ENCODE data around the gene ANTXRL.
"Not testable (repeated sequence)": the region's sequence is repeated elsewhere in the genome, so short reads cannot be mapped to it uniquely, and the experiment has no call there.

ANTXRL gene

DNA sequence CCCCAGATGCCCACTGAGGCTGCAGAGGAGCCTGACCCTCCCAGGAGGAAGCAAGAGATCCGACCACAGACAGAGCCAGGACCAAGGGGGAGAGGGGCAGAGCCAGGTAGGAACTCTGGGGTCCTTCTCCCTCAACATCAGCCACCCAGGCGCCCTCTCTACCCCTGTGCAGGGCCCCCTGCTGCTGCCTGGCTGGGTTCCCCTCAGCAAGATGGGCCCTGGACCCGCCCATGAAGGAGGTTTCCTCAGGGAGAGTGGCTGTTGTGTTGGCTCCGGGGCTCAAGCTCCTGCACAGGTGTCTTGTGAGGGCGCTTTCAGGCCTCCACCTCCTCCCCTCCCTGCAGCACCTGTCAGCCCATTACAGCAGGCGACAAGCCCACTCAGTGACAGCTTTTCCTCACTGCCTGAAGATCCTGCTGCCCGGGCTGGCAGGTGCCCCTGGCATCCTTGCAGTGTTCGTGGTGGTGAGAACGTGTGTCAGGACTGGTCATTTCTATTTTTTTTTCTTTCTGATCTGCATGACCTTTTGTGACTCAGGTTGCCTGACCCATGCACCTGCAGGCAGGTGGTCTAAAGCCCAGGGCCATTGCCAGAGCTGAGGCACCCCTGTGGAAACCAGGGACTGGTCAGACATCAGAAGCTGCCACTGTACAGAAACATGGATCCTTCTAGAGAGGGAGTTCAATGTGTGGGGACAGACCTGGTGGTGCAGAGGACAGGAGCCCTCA is 37.0 kb upstream of the ANTXRL start:
- H3K36me3 ChIP-seq (ENCODE audit: control insufficient read depth, insufficient read depth, low read length, severe bottlenecking); DNase-seq (ENCODE audit: low read depth); H3K9ac ChIP-seq (ENCODE audit: low read length); H3K4me1 ChIP-seq (ENCODE audit: control insufficient read depth, insufficient read depth, low read length); H3K9me3 ChIP-seq (ENCODE audit: control insufficient read depth, low read length); H3K4me3 ChIP-seq (ENCODE audit: low read length): not testable (repeated sequence)
- H3K27me3 ChIP-seq (replicated peaks; ENCODE audit: control insufficient read depth, insufficient read depth, low read length), result peaks cover 29% of the 10 kb centered on the region

DNA sequence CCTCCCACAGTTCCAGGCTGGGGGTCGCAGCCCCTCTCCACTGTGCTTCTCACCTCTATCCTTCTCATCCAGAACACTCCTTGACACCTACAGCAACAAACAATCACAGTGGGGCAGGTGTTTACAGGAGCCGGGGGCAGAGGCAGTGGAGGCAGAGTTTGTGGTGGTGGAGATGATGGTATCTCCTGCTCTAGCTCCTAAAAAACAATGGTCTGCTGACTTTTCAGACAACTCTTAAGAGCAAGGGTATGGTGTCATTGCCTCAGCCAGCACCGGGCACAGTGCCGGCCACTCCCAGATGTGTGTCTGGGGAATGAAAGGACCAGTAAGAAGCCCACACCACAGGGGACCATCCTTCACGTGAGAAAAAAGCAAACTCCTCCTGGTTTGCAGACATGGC is 36.3 kb upstream of the ANTXRL start:
- Histone ChIP-seq H3K36me3 (ENCODE audit: control insufficient read depth, insufficient read depth, low read length, severe bottlenecking) (no peaks in the 10 kb centered on the region), H3K4me3 (ENCODE audit: low read length) (no peak overlapping the region), H3K4me1 (ENCODE audit: control insufficient read depth, insufficient read depth, low read length) (no peaks in the 10 kb centered on the region), H3K27me3 (replicated peaks; ENCODE audit: control insufficient read depth, insufficient read depth, low read length) (peaks cover 29% of the 10 kb centered on the region), H3K9ac (ENCODE audit: low read length) (no peak overlapping the region), H3K9me3 (ENCODE audit: control insufficient read depth, low read length) (no peaks in the 10 kb centered on the region)
- DNase-seq (ENCODE audit: low read depth), result no peak

DNA sequence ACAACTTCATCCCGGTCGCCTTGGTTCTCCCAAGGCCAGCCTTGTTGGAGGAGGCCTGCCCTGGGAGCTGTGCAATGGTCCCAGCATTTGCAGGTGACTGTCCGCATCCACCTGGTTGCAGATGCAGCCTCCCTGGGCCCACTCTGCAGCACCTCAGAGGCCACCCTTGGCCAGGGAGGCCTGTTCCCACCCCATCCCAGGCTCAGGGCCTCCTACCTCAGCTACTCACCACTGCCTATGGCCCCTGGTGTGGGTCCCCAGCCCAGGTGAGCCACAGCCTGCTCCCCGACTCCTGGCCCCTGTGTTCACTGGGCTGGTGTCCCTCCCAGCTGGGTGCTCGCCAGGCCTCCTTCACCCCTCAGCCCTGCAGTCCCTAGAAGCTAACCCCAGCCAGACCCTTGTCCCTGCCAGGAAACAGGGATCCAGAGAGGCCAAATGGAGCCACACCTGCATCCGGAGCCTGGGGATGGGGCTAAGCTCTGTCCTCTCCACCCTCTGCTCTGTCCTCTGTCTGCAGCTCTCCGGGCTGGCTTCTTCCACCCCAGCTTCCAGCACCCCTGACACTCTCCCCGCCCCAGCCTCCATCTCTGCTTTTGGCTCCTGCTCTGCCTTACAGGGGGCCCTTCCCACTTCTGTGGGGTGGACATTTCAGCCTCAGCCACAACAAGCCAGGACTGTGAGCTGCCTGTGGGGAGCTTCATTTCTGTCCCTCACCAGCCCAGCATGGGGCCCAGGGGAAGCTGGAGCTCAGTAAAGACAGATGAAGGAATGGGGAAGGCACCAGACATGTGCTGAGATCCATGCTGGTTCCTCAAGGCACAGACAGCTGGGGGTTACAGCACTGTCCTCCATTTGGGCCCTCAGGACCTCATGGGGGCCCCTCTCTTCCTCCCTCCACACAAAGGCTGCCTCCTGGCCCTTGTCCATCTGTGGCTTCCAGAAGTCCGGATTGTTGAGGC is 35.6 kb upstream of the ANTXRL start:
- Histone ChIP-seq H3K27me3 (replicated peaks; ENCODE audit: control insufficient read depth, insufficient read depth, low read length) (peaks cover 29% of the 10 kb centered on the region), H3K4me3 (ENCODE audit: low read length) (no peak overlapping the region), H3K4me1 (ENCODE audit: control insufficient read depth, insufficient read depth, low read length) (no peaks in the 10 kb centered on the region), H3K36me3 (ENCODE audit: control insufficient read depth, insufficient read depth, low read length, severe bottlenecking) (no peaks in the 10 kb centered on the region), H3K9ac (ENCODE audit: low read length) (no peak overlapping the region), H3K9me3 (ENCODE audit: control insufficient read depth, low read length) (no peaks in the 10 kb centered on the region)
- DNase-seq (ENCODE audit: low read depth), result no peak

DNA sequence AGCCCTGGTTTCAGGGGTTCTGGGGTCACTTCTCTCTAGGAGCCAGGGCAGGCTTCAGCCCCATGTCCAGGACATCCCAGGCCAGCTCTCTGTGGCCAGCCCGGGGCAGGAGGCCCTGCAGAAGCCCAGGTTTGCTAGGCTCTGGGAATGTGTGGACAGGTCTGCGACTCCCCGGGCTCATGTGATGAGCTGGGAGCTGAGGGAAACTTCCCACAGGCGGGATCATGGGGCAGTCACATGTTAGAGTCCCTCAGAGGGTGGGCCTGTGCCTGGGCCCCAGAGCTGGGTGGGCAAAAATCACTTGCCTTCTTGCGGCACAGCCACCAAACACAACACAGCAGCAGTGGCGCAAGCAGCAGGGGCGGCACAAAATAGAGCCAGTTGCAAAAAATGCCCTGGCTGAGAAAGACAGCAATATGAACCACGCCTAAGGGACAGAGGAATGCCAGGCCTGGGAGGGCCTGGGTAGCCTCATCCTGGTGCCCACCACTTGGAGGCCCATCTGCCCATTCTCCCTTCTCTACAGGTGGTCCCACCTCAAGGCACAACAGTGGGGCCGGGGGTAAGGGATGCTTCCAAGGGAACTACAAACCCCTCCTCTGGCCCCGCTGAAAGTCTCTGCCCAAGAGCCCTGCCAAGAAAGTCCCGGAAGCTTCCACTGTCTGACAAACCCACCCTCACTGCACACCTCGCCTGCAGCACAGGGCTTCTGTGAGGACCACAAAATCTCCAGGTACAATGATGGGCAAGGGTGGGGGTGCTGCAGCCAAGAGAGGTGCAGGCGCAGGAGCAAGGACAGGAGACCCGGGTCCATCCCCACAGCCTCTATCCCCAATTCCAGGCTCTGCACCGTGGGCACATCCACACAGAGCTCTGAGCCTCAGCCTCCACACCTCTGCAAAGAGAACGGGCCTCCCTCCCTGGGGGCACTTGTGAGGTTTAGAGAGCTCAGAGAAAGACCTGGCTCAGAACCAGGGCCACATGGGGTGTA is 34.6 kb upstream of the ANTXRL start:
- H3K9me3 ChIP-seq (ENCODE audit: control insufficient read depth, low read length), result no peaks in the 10 kb centered on the region
- no peaks in the 10 kb centered on the region for H3K36me3 ChIP-seq (ENCODE audit: control insufficient read depth, insufficient read depth, low read length, severe bottlenecking)
- H3K27me3 ChIP-seq (replicated peaks; ENCODE audit: control insufficient read depth, insufficient read depth, low read length), result peaks cover 29% of the 10 kb centered on the region
- no peak for DNase-seq (ENCODE audit: low read depth)
- H3K4me3 ChIP-seq (ENCODE audit: low read length), result no peak overlapping the region
- H3K9ac ChIP-seq (ENCODE audit: low read length), result no peak overlapping the region
- H3K4me1 ChIP-seq (ENCODE audit: control insufficient read depth, insufficient read depth, low read length), result no peaks in the 10 kb centered on the region

DNA sequence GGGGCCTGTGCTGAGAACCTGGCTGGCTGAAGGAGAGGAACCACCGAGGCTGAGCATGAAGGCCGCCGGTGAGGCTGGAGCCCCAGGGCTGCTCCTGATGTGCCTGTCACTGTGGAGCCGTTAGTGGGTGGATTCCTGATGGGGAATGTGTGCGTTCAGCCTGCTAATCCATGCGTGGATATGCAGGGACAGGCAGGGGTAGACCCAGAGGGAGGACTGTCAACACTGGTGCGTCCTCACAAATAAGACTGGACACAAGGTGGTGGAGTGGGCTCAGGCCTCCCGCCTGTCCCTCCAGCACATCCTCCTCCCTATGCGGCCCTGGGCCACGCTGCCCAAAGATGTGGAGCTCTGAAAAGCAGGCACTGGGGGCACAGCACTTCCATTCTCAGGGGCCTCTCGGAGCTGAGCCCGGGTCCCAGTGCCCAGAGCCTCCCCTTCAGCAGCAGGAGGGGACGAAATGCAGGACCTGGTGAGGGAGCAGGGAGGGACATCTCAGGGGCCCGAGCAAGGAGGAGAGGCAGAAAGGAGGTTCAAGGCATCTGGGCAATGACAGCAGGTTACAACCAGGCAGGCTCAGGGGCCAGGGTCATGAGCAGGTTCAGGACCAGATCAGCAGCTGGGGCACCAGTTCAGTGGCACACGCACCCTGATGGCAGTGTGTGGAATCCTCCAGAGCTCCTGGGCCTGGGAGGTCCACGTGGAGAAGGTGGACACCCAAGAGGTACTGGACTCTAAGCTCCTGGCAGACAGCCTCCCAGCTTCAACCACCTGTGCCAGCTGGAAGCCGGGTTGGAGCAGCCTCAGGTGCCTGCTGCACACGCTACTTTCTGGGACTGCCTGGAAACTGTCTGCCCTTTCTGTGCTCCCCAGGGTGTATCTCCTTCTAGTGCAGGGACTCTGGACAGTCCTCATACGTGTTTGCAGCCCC is 33.5 kb upstream of the ANTXRL start:
- H3K9me3 ChIP-seq (ENCODE audit: control insufficient read depth, low read length), result no peaks in the 10 kb centered on the region
- no peaks in the 10 kb centered on the region for H3K4me1 ChIP-seq (ENCODE audit: control insufficient read depth, insufficient read depth, low read length)
- H3K9ac ChIP-seq (ENCODE audit: low read length), result no peak overlapping the region
- DNase-seq (ENCODE audit: low read depth), result no peak
- H3K27me3 ChIP-seq (replicated peaks; ENCODE audit: control insufficient read depth, insufficient read depth, low read length), result peaks cover 29% of the 10 kb centered on the region
- no peaks in the 10 kb centered on the region for H3K36me3 ChIP-seq (ENCODE audit: control insufficient read depth, insufficient read depth, low read length, severe bottlenecking)
- H3K4me3 ChIP-seq (ENCODE audit: low read length), result no peak overlapping the region

DNA sequence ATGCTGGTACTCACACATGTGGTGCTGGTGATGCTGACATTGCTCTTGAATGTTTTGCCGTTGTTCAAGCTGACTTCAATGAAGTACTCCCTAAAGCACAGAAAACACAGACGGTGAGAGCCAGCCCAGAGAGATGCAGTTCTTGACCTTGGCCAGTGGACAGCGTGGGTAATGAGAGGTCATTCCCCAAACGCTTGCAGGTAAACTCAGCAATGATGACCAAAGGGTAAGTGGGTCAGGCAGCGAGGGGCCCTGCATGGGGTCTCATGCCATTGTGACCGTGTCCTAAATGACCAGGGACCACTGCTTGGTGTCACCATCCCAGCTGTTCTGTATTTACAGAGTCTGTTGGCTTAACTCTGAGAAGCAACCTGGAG is 32.8 kb upstream of the ANTXRL start:
- DNase-seq (ENCODE audit: low read depth), result no peak
- Histone ChIP-seq H3K4me1 (ENCODE audit: control insufficient read depth, insufficient read depth, low read length) (no peaks in the 10 kb centered on the region), H3K9ac (ENCODE audit: low read length) (no peak overlapping the region), H3K36me3 (ENCODE audit: control insufficient read depth, insufficient read depth, low read length, severe bottlenecking) (no peaks in the 10 kb centered on the region), H3K9me3 (ENCODE audit: control insufficient read depth, low read length) (no peaks in the 10 kb centered on the region), H3K4me3 (ENCODE audit: low read length) (no peak overlapping the region), H3K27me3 (replicated peaks; ENCODE audit: control insufficient read depth, insufficient read depth, low read length) (peaks cover 29% of the 10 kb centered on the region)

DNA sequence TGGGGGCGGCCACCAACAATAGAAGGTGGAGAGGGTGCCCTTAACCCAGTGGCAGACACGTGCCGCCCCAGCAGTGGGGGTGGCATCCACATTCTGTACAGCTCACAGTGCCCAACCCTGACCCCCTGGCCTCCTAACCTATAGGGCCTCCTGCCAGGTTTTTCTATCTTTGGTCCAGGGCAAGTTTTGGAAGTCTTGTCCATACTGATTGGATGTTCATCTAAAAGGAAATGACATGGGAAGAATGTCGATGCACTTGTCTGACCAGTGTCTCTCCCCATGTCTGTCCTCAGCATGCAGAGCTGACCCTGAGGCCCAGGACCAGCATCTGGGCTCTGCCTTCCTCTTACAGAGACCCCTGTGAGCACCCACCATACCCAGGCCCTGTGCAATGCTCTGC is 32.3 kb upstream of the ANTXRL start:
- Histone ChIP-seq H3K4me3 (ENCODE audit: low read length) (no peak overlapping the region), H3K27me3 (replicated peaks; ENCODE audit: control insufficient read depth, insufficient read depth, low read length) (peaks cover 29% of the 10 kb centered on the region), H3K4me1 (ENCODE audit: control insufficient read depth, insufficient read depth, low read length) (no peaks in the 10 kb centered on the region), H3K9ac (ENCODE audit: low read length) (no peak overlapping the region), H3K9me3 (ENCODE audit: control insufficient read depth, low read length) (no peaks in the 10 kb centered on the region), H3K36me3 (ENCODE audit: control insufficient read depth, insufficient read depth, low read length, severe bottlenecking) (no peaks in the 10 kb centered on the region)
- no peak for DNase-seq (ENCODE audit: low read depth)

DNA sequence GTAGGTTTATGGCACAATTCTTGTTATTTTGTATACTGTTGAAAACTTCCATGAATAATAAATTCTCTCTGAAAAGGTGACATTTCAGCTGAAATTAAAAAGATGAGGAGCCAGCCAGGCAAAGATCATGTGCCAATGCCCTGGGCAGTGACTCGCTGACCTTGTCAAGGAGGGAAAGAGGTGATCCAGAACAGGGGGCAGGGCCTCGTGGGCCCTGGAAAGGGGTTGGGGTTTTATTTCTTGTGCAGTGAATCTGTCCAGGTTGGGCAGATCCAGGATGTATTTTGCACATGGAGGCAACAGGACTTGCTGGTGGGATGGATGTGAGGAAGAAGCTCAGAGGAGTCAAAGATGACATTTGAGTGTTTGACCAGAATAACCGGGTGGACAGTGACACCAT is 31.6 kb upstream of the ANTXRL start:
- DNase-seq (ENCODE audit: low read depth); H3K9me3 ChIP-seq (ENCODE audit: control insufficient read depth, low read length); H3K9ac ChIP-seq (ENCODE audit: low read length); H3K36me3 ChIP-seq (ENCODE audit: control insufficient read depth, insufficient read depth, low read length, severe bottlenecking); H3K4me3 ChIP-seq (ENCODE audit: low read length); H3K4me1 ChIP-seq (ENCODE audit: control insufficient read depth, insufficient read depth, low read length): not testable (repeated sequence)
- H3K27me3 ChIP-seq (replicated peaks; ENCODE audit: control insufficient read depth, insufficient read depth, low read length), result peaks cover 27% of the 10 kb centered on the region

DNA sequence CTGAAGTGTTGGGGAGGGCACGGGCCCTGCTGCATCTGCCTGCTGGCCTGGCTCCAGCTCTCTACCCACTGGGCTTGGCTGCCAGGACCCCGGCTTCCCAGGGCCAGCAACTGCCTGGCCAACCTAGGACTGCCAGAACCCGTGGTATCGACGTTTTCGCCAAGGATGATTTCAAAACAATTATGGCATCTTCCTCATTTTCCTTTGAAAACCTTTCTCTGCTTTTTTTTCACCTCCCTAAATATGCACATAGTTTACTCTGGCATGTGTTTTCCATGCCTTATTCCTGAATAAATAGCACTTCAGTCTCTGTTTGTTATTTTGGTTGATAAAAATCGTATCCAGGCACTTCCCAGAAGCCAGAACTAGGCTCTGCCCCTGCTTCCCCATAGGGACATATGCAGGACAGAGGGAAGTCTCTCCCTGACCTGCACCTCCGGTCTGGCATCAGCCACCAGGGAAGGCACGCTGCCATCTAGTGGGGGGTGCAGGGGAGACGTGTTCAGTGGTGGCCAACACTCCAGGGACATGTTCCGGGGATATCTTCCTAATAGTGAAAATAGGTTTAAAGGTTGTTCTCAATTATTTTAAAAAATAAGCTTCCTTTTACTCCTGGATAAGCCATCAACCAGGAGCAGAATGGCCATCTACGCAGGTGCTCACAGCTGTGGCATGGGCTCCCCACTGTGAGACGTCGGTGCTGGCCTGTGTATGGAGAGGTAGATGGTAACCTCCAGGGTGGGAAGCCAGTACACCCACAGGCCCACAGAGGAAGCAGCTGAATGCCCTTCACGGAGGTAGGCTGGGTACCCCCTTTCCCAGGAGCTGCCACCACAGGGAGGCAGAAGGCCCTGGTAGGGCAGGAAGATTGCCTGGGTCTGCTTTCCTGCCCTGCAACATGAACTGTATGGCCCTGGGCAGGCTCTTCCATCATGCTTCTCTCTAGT is 30.7 kb upstream of the ANTXRL start:
- Histone ChIP-seq H3K4me1 (ENCODE audit: control insufficient read depth, insufficient read depth, low read length) (no peaks in the 10 kb centered on the region), H3K36me3 (ENCODE audit: control insufficient read depth, insufficient read depth, low read length, severe bottlenecking) (no peaks in the 10 kb centered on the region), H3K9ac (ENCODE audit: low read length) (no peak overlapping the region), H3K27me3 (replicated peaks; ENCODE audit: control insufficient read depth, insufficient read depth, low read length) (peaks cover 22% of the 10 kb centered on the region), H3K4me3 (ENCODE audit: low read length) (no peak overlapping the region), H3K9me3 (ENCODE audit: control insufficient read depth, low read length) (no peaks in the 10 kb centered on the region)
- DNase-seq (ENCODE audit: low read depth), result peak; percentile 48

Measured in adipocyte (in vitro differentiated cells).